HG03439 (cell line): ENCODE measurements around the gene TSHZ3.

ENCODE experiments used
- ATAC-seq: cut with Tn5 transposase; IDR thresholded peaks from one replicate; pipeline ENCODE4 v1.9.1; 2021; ENCODE audit warnings: mild to moderate bottlenecking, moderate library complexity; ENCODE audit not compliant: unreplicated experiment

The TSHZ3 gene

DNA sequence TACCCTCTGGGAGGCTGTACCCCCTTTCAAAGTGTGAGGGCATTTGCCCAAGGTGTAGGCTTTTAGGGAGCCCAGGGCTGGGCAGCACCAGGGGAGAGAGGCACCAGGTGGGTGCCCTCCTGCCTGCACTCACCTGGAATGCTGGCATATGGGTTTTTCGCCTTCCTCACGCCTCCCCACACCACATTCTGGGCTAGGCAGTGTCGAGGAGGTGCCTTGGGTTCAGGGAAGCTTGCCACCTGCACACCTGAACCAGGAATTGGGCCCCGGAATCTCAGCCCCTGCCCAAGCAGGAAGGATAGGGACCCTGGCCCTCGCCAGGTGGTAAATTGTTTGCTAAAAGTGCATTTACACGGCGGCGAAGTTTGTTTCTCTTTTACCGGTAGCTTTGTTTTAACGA is 5.1 kb upstream of the TSHZ3 start:
- ATAC-seq, result no peak

DNA sequence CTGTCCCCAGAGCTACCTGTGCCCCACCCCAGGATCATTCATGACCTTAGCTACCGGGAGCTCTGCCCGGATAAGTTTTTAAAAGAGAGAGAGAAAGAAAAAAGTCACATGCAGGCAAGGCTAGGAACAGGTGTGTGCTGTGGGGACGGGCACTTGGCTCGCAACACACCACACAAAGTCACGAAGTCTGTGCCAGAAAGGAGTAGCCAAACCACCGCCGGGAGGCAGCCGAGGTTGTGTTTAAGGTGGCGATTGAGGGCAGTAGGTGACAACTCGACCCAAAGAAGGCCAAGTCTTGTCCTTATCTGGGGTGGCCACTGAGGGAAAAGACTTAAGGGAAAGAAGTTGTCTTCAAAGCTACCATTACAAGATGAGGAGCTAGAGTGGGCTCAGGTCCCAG is 4.6 kb upstream of the TSHZ3 start:
- ATAC-seq, result no peak

DNA sequence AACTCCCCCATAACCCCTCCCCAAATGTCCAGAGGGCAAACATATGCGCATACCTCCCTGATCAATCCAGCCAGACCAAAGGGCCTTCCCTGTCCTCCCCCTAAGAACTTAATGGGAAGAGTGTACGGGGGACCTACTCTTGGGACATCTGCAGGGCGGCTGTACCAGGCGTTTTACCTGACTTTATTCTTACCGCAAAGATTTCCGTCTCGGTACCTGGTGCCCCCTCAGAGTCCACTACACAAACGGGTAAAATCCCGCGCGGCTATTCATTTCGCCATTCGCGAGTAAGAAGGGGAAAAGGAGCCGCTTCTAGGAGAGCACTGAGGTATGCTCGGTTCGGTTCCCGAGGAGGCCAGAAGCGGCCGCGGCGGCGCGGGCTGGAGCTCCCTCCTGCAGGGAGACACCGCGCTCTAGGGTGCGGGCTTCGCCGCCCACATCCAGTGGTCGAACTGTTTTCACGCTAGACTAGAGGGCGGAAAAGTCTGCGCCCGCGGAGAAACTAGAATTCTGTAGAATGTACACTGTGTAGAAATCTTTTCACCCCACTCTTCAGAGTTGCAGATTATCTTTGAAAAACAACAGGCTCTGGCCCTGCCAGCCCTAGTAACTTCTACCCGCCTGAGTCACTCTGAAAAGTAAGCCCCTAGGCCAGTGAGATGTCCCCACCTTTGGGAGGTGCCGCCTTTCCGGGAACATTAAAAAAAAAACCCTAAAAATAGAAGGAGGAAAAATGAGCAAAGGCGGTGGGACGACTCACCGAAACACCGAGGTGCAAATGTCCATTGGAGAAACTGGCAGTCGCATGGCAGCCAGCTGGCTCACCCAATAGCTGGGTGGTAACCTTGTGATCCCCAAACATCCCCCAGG is 3.8 kb upstream of the TSHZ3 start:
- no peak for ATAC-seq

DNA sequence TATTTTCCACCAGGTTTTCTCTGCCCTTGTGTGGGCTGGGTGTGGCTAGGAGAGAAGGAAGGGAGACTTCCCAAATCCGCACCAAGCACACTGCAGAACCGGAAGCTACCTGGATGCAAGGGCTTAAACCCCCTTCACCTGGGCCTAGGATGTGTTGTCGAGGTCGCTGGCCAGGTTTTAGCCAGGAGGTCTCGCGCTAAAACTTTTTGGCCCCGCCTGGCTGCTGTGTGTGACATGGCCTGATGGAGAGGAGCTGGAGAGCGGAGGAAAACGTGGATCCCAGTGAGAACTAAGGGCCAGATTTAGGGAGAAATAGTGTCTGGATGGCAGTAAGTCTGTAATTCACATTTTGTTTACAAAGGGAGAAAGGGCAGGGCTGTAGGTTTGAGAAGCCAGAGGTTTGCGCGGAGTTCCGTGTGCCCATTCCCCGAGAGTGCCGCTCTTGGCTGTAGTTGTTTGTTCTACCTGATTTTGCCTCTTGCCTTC is 3.1 kb upstream of the TSHZ3 start:
- no peak for ATAC-seq

DNA sequence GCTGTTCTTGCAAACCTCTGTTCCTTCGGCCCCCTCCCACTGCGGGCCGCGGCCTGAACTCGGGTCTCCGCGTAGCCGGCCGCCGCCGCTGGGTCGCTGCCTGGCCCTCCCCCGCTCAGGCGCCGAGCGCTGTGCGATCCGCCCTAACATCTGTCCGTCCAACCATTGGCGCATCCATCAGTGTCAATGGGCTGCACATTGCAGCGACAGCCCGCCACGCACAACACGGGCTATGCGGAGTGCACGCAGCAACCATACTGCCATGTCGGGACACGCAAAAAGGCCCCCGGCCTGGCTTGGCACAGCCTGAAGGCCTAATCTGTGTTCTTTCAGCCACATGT is 2.6 kb upstream of the TSHZ3 start:
- no peak for ATAC-seq

DNA sequence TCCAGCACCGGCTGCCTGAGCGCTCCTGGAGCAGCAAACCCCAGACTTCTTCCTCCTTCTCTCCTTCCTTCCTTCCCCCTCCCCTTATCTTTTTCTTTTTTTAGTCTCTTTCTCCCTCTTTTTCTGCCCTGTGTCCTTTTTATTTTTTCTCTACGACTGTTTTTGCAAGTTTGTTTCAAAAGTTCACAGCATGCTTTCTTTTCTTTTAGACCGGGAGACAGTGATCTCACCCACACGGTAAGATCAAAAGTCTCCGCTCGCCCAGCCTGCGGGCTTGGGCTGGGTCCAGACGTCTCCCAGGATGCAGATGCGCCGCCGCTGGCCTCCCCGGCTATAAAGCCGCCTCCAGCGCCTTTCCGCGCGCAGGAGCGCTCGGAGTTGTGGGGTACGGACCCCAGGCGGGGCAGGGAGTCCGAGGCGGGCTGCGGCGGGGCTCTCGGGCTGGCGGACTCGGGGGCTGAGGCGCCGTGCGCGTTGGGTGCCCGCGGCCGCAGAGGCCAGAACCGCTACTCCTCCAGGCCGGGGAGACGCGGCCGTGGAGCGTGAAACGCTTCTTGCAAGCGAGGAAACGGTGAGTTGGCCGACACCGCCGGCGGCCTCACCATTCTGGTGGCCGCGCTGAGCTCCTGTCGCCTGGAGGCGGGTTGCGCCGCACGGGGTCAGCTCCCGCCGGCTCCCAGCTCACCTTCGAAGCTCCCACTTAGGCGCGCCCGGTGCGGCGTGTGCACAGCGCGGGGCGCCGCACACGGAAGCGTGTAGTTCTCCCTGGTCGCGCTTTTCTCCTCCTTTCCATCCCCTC is 2.0 kb upstream of the TSHZ3 start:
- no peak for ATAC-seq

DNA sequence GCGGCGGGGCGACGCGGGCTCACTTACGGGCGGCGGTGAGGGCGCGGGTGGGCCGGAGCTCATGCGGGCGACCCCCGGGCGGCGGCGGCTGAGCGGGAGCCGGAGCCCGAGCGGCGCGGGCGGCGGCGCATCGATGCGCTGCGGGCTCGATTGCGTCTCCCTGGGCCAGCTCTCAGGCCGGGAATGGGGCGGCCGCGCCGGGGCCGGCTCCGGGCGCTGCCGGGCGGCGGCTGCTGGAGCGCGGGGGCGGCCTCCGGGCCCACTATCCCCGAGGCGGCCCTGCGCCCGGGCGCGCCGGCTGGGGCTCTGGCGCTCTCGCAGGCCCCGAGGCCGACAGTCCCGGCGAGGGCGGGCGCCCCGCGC is 1.4 kb upstream of the TSHZ3 start:
- ATAC-seq, result no peak

DNA sequence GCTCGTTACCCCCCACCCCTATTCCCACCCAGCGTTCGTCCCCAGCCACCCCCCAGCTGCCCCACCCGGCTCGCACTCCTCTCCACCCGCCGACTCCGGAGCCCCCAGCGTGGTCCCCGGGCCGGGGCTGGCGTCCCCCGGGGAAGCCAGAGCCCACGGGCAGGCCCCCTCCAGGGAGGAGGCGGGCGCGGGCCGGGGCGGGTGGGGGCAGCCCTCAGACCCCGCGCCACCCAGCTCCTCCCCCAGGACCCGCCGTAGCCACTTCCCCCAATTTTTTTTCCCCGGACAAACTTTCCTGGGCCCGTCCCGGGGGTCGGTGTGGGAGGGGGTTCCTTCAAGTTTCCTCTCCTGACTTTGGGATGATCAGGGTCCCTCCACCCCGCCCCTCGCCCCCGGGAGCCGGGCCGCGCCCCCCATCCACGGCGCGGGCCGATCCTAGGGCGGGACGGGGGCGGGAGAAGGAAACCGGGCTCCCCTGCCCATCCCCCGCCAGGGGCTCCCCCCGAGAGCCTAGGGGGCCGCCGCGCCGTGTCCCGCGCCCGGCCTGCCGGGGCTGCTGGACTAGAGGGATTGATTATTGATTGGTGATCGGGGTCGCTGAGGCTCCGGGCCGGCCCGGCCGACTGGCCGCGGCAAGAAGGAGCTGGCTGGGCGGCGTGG is 927 bp upstream of the TSHZ3 start:
- ATAC-seq, result no peak

DNA sequence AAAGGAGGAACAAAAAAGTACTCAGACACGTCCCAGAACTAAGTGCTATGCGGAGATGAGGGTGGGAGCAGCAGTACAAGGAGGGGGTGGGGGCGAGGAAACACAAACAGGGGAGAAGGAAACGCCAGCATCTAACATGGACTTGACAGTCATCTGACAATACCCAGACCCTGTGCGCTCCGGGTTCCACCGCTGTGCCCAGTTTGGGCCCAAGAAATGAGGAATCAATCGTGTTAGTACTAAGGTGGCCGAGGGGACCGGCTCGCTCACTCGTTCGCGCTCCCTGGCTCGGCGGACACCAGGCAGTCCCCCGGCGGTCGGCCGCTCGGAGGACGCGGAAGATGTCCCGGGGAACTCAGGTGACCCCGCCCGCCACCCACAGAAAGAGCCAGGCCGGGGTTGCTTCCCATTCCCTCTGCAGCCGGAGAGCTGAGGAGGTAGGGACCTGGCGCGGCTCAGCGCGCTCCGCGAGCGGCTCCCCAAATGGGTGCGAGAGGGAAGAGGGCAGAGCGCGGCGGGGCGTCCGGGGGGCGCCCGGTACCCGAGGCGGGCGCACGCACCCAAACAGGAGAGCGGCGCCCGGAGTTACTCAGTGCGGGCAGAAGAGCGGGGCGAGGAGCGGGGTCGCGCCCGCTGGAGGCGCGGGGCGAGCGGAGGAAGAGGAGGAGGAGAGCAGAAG is 616 bp downstream of the TSHZ3 start:
- ATAC-seq, result no peak

DNA sequence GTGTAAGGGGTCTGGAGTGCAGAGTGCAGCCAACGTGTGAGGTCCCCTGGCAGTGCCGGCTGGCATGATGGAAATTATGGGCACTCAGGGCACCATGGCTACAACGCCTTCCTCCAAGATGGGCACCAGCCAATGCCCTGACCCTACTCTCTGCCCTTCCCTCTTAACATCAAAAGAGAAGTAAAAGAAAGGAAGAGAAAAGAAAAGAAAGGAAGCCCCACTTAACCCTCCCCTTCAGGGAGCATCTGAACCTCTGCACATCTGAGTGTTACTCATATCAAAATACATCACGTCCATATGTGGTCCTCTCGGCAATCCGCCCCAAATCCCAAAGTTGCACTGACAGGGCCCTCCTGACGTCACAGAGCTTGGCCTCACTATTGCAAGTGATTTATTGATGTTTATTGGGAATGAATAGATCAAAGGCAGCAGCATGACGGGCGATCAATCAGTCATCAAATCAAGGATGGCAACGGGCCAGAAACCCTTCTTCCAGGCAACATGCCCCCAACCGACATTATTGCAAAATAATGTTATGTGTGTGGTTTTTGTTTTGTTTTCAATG is 1.3 kb downstream of the TSHZ3 start:
- no peak for ATAC-seq

DNA sequence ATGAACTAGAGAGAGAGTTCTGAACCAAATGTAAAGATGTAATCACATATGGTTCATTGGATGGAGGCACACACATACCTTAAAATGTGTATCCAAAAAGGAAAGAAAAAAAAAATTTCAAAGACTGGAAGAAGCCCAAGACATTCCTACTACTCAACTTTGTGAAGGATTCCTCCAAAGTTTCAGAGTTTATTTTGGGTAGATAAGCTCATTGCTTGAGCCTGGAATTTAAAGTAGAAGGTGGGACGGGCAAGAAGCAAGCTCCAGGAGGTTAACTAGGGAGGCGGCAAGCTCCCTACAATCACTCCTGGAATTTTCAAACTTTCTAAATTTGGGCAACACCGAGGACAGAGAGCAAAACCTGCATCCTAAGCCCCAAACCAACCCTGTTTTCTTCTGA is 1.9 kb downstream of the TSHZ3 start:
- ATAC-seq, result no peak

DNA sequence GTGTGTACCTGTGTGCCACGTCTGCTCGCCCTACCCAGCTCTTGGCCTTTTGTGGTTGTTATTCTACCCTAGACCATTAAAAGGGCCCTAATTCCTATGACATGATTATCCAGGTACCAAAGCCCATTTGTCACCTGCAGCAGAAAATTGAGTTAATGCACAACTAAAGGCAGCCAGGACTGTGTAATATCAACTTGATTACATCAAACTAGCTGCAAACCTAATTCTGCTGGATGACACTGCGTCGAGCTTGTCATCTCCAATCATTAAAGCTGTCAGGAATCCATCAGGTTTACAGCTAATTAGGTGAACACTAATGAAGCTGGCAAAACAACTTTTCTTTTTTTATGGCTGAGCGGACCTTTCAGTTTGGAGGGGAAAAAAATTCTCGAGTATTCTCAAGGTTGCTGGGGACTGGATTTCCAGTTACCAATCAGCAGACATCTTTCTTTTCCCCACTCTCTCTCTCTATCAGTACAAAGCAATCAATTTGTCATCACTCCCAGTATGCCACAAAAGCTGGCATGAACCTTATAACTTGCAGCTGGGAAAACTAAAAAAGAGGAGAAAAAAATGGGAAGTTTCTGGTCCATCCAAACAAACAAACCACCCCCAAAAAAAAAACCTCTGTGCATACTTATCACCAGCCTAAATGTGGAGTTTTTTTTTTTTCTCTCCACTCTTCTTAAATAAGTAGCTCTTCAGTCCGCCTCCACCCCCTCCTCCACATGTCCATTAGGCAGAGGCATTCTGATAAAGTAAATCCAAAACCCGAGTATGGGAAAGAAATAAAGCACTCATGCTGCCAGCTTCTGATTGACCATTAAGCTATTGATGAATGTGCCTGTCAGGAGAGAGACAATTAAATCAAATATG is 2.8 kb downstream of the TSHZ3 start:
- no peak for ATAC-seq

DNA sequence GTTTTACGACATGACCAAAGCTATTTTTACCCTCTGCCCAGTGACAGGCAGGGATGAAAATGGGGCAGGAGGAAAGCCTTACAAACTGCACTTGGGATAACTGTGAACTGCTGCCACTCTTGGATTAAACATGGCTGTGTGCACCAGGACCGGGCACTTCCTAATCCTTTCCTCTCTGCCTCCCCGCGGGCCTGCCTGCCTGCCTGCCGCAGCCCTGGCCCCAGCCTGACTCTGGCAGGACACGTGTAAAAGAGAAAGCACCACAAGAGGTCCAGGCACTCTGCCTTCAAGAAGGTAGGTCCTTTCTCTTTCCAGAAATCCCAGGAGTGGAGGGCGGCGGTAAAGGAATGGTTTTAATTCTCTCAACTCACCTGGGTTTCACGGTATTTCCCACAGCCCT is 4.8 kb downstream of the TSHZ3 start:
- ATAC-seq, result no peak

DNA sequence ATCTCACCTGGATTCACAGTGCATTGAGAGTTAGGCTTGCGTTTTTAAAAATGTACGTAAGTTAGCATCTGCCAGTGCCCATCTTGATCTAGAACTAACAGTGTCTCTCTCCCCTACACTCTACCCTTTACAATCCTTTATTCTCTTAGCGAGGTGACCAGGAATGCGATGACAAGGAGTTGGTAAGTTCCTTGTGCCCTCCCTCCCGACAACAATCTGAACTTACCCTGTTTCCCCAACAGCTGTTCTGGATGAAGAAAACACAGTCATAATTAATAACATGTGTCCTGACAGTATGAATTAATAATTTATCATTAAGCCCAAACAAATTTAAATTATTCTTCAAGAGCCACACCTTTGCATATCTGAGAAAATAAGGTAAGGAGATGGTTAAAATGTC is 6.3 kb downstream of the TSHZ3 start:
- ATAC-seq, result no peak

DNA sequence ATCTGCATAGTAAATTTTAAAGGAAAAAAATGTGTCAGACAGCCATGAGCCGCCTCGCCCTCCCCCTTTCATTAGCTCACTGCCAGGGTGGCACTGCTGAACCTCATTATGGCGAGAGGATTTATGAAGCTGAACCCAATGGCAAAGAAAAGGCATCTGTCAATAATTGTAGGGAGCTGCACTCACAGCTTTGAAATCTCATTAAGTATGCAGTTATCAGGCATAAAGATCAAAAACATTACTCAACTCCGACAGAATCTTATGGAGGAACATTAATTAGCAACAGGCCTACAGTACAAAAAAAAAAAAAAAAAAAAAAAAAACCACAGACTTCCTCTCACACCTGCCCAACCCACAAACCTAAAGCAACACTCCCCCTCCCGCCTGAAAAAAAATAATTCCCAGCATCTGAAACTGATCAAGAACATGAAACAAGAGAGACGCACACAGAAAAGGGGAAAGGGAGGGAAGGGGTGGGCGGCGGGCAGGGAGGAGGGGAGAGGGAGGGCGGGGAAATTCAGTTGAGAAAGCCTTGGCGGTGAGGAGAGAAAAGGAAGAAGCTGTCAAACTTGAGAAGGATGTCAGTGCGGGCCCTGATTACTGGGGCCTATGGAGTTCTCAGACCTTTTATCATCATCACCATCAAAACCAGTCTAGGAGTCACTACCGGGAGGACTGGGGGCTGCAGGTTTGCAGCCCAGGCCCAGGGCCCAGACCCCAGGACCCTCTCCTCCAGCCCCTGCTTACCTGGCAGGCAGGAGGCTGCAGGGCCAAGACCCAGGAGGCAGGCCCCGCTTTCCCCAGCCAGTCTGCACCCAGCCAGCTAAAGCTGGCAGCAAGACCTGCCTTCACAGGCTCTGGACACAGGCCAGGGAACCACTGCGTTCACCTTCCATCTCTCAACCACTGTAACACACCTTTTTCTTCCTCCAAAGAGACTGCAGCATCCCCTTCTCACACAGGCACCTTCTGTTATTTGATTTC is 8.9 kb downstream of the TSHZ3 start:
- ATAC-seq, result no peak

DNA sequence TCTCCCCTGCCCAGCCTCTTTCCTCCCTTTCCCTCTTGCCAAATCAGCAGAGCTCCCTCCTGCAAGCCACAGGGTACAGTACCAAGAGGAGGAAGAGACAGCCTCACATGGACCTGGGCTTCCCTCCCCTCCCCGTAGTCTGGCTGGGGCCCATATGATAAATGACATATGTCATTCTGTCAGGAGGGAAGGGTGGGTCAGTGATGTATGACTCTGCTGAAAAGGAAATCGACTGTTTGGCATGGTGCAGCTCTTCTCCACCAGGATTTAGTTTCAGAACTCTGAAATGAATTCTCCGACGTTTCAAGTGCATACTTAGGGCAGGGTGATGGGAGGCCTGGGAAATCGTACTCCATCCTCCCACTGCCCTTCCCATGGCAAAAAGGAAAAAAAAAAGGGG is 9.8 kb downstream of the TSHZ3 start:
- no peak for ATAC-seq

DNA sequence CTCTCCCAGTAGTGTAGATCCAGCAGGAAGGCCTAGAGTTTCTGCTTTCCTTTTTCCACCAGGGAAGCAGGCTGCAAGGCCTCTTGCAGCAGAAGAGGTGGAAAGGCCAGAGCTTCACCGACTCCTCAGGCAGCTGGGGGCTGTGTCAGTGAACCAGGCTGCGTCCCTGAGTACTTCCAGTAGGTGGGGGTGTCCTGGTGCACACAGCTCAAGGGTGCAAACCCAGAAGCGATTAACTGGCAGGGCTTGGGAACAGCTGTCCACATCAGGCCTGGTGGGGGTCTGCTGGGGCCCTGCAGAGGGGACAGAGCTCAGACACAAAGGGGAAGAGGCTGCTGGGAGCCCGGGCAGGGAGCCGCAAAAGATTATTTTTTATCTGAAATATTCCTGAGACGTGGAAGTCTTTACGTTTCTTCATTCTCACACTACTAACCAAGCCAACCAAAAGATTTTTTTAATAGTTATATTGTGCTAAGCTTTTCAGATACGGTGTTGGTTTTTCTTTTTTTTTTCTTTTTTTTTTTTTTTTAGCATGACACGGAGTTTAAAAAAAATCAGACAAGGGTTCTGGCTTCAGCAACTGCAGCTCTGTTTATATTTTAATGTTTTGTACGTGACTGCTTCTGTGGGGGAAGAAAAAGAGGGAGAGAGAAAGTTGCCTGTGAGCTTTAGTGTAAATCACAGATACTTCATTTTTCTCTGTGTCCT is 11.0 kb downstream of the TSHZ3 start:
- ATAC-seq, result no peak
